Cardiac fibroblast (primary cell): ENCODE results near the gene BCAP29.
"Not testable (repeated sequence)": the region's sequence is repeated elsewhere in the genome, so short reads cannot be mapped to it uniquely, and the experiment has no call there.

Experiments
- DNase-seq, 2 donors: peaks; one replicate each; pipeline versions ENCODE4 v3.0.0 to v3.0.0-alpha.2; 2010; ENCODE audit warnings: low read depth in 2 of 2
- H3K4me3 ChIP-seq, 2 donors: replicated peaks in 1 of 2; 1 replicate in 1 of 2; 2 replicates in 1 of 2; pipeline ENCODE4 v1.5.1; 2011; ENCODE audit warnings: low read depth in 2 of 2, low read length in 2 of 2, mild to moderate bottlenecking in 2 of 2, moderate library complexity in 1 of 2
- TF ChIP-seq, protein P1 (sequence below): IDR thresholded peaks from one replicate; pipeline ENCODE4 v1.5.1; 2011; ENCODE audit warnings: low read depth, mild to moderate bottlenecking, low read length, inconsistent platforms

Gene BCAP29, protein sequence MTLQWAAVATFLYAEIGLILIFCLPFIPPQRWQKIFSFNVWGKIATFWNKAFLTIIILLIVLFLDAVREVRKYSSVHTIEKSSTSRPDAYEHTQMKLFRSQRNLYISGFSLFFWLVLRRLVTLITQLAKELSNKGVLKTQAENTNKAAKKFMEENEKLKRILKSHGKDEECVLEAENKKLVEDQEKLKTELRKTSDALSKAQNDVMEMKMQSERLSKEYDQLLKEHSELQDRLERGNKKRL

DNA sequence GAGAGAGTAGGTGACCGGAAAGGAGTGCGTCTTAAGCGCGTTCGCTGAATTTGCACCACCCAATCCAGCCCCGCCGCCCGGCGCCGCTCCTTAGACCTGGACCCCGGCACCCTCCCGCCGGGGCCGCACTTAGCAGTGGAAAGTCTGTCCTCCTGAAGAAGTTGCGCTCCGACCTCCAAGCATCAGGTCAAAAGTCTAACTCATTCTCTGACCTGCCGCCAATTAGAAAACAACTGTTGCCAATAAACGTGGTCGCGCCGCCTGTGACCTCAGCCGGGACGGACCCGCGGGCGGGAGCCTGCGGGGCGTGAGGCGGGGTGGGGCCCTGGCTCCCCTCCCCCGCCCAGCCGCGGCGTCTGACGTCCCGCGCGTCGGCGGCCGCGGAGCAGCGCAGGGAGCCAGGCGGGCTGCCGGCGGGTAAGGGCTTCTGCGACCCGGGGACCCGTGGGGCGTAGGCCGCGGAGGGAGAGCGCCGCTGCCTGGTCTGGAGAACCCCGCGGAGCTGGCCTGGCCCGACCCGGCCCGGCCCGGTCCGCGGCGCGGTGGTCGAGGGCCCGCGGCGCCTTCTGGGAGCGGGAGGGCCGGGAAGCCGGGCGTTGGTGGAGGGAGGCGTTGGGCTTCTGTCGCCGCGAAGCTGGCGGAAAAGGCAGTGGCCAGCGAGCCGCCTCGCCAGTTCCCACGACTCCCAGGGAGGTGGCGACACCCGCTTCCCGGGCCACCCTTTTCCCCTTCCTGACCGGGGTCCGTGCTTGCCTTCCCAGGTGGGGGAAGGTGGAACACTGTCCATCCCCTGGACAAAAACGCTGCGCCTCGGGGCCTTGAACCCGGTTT, at the start of gene BCAP29:
BCAP29 (plus strand) TSS at position 362 of the 831 bp plus-strand sequence. CDS start 527 bp downstream, outside the sequence.
- TF ChIP-seq, protein P1, sequence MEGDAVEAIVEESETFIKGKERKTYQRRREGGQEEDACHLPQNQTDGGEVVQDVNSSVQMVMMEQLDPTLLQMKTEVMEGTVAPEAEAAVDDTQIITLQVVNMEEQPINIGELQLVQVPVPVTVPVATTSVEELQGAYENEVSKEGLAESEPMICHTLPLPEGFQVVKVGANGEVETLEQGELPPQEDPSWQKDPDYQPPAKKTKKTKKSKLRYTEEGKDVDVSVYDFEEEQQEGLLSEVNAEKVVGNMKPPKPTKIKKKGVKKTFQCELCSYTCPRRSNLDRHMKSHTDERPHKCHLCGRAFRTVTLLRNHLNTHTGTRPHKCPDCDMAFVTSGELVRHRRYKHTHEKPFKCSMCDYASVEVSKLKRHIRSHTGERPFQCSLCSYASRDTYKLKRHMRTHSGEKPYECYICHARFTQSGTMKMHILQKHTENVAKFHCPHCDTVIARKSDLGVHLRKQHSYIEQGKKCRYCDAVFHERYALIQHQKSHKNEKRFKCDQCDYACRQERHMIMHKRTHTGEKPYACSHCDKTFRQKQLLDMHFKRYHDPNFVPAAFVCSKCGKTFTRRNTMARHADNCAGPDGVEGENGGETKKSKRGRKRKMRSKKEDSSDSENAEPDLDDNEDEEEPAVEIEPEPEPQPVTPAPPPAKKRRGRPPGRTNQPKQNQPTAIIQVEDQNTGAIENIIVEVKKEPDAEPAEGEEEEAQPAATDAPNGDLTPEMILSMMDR: peak; percentile 12
- peak; percentile 60 for DNase-seq

DNA sequence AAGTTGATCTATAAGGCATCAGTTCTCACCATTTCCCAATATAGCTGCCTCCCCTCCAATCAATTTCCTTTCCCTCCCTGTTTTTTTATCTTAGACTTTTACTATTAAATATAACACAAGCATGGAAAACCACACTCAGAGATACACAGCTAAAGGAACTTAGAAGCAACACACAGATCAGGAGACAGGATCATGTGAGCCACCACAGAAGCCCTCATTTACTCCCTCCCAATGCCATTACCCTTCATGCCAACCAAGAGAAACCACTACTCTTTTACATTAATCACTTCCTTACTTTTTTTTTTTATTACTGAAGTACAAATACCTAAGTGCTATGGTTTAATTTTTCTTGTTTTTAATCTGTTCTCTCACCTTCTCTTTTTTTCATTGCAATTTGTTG, 49.3 kb upstream of the BCAP29 start:
- H3K4me3 ChIP-seq: no peak overlapping the region
- TF ChIP-seq, protein P1: no peak
- no peak for DNase-seq

More for the DNA sequence above, at the start of gene BCAP29:
- H3K4me3 ChIP-seq: peak within 1 kb of the TSS; percentile 80

DNA sequence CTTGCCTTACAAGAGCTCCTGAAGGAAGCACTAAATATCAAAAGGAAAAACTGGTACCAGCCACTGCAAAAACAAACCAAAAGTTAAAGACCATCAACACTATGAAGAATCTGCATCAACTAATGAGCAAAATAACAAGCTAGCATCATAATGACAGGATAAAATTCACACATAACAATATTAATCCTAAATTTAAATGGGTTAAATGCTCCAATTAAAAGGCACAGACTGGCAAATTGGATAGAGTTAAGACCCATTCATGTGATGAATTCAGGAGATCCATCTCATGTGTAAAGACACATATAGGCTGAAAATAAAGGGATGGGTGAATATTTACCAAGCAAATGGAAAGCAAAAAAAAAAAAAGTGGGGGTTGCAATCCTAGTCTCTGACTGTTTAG, 45.9 kb upstream of the BCAP29 start:
- TF ChIP-seq, protein P1: no peak
- no peak for DNase-seq
- no peak overlapping the region for H3K4me3 ChIP-seq

DNA sequence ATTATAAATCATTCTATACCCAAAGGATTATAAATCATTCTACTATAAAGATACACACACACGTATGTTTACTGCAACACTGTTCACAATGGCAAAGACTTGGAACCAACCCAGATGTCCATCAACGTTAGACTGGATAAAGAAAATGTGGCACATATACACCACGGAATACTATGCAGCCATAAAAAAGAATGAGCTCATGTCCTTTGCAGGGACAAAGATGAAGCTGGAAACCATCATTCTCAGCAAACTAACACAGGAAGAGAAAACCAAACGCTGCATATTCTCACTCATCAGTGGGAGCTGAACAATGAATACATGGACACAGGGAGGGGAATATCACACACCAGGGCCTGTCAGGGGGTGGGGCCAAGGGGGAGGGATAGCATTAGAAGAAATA, 42.8 kb upstream of the BCAP29 start:
- DNase-seq, H3K4me3 ChIP-seq: not testable (repeated sequence)

DNA sequence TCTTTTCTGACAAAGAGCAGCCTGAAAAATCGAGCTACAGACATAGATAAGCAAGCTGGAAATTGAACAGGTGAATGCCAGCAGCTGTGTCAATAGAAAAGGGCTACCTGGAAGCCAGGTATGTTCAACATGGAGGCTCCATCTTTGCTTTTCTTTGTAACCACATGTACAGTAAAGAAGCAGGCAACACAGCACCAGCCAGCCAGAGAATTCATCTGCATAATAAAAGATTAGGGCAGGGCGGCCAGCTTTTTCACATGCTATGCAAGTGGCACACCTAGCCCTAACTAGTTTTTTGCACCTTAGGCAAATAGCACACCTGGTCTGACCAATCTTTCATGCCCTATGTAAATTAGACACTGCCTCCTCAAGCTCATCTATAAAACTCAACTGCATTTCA, 42.0 kb upstream of the BCAP29 start:
- no peak overlapping the region for H3K4me3 ChIP-seq
- DNase-seq: no peak

DNA sequence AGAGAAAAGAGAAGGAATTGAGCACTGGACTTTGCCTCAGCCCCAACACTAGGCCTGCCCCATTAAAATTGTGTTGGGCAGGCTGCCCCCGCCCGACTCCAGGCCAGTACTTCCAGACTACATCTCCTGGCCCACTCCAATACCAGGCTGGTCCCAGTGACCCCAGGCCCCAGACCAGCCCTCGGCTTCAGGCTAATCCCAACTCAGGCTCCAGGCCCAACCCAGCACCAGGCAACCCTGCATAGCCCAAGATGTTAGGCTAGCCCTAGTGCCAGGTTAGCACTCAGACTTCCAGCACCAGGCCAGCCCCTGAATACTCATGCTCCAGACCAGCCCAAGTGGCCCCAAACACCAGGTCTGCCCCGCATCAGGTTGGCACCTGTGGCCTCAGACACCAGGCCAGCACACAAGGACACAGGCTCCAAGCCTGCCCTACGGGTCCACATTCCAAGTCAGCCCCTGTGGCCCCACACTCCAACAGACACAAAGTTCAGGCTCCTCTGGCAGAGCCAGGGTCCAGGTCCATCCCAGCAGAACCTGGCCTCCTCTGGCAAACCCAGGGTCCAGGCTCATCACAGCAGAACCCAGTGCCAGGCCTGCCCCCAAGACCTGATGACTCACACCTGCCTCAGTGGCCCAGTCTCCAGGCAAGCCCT, 36.6 kb upstream of the BCAP29 start:
- TF ChIP-seq, protein P1: no peak
- H3K4me3 ChIP-seq: no peak overlapping the region
- no peak for DNase-seq

More for the DNA sequence above, 42.0 kb upstream of the BCAP29 start:
- TF ChIP-seq, protein P1: no peak

DNA sequence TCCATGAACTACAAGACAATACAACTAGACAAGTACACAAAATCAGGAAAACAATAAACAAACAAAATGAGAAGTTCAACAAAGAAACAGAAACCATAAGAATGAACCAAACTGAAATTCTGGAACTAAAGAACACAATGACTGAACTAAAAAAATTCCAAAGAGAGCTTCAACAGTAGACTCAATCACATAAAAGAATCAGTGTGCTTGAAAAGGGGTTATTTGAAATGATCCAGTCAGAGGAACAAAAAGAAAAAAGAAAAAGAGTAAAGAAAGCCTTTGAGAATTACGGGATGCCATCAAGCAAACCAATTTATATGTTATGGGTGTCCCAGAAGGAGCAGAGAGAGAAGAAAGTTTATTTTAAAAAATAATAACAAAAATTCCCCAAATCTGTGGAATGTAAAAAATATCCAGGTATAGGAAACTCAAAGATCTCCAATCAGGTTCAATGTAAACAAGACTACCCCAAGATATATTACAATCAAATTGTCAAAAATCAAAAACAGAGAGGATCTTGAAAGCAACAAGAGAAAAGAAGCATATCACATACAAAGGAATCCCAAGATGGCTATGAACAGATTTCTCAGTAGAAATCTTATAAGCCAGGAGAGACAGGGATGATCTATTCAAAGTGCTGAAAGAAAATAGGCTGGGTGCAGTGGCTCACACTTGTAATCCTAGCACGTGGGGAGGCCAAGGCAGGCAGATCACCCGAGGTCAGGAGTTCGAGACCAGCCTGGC, 35.0 kb upstream of the BCAP29 start:
- TF ChIP-seq, protein P1: no peak
- DNase-seq: no peak
- no peak overlapping the region for H3K4me3 ChIP-seq
